ENCODE data around the gene NAALADL1. TPM values are rescaled to one million over a fixed set of nuclear protein-coding genes. Genes with fewer than 3 reads are reported as not detected.

Gene NAALADL1
- total and polyA plus RNA-seq, 2 experiments from 2014 or later = 0.13 TPM; not detected in 1

GRCh38 chr11:65059959-65060824, 1.8 kb upstream of the NAALADL1 start:
- Histone ChIP-seq H3K9me3 (ENCODE audit: low read depth) (no peaks in the 10 kb centered on the region), H3K27ac (no peak overlapping the region), H3K4me2 (no peak overlapping the region), H3K36me3 (replicated peaks; ENCODE audit: insufficient read depth, low read depth) (no peaks in the 10 kb centered on the region), H3K79me2 (no peaks in the 10 kb centered on the region), H3K9me2 (replicated peaks; ENCODE audit: insufficient read depth) (no peaks in the 10 kb centered on the region), H3K4me3 (no peak overlapping the region), H3K27me3 (no peaks in the 10 kb centered on the region), H3K4me1 (ENCODE audit: insufficient read depth) (no peaks in the 10 kb centered on the region), H2AFZ (no peak overlapping the region), H4K20me1 (ENCODE audit: insufficient read depth, poor library complexity, severe bottlenecking) (no peaks in the 10 kb centered on the region)
- WGBS (ENCODE audit: low lambda C conversion rate, missing lambda C conversion rate) = 77% methylated on average over 10 of the region's 10 CpGs
- TF ChIP-seq EZH2 (IDR thresholded peaks at IDR 0.05; ENCODE audit: borderline replicate concordance) (no peak), EZH2phosphoT487 (IDR thresholded peaks at IDR 0.05; ENCODE audit: low read depth, severe bottlenecking, unreplicated experiment) (no peak)
- TF ChIP-seq, protein P1, sequence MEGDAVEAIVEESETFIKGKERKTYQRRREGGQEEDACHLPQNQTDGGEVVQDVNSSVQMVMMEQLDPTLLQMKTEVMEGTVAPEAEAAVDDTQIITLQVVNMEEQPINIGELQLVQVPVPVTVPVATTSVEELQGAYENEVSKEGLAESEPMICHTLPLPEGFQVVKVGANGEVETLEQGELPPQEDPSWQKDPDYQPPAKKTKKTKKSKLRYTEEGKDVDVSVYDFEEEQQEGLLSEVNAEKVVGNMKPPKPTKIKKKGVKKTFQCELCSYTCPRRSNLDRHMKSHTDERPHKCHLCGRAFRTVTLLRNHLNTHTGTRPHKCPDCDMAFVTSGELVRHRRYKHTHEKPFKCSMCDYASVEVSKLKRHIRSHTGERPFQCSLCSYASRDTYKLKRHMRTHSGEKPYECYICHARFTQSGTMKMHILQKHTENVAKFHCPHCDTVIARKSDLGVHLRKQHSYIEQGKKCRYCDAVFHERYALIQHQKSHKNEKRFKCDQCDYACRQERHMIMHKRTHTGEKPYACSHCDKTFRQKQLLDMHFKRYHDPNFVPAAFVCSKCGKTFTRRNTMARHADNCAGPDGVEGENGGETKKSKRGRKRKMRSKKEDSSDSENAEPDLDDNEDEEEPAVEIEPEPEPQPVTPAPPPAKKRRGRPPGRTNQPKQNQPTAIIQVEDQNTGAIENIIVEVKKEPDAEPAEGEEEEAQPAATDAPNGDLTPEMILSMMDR (IDR thresholded peaks at IDR 0.05; ENCODE audit: poor library complexity) = no peak
- no peak for DNase-seq (ENCODE audit: low spot score)

- Histone ChIP-seq H3K4me3 (no peak overlapping the region), H3K36me3 (replicated peaks; ENCODE audit: insufficient read depth, low read depth) (no peaks in the 10 kb centered on the region), H3K79me2 (no peaks in the 10 kb centered on the region), H3K9me2 (replicated peaks; ENCODE audit: insufficient read depth) (no peaks in the 10 kb centered on the region), H4K20me1 (ENCODE audit: insufficient read depth, poor library complexity, severe bottlenecking) (no peaks in the 10 kb centered on the region), H3K27me3 (no peaks in the 10 kb centered on the region), H3K4me2 (no peak overlapping the region), H2AFZ (no peak overlapping the region), H3K27ac (no peak overlapping the region), H3K9me3 (ENCODE audit: low read depth) (no peaks in the 10 kb centered on the region), H3K4me1 (ENCODE audit: insufficient read depth) (no peaks in the 10 kb centered on the region)
- 62% methylated on average over 3 of the region's 3 CpGs for WGBS (ENCODE audit: low lambda C conversion rate, missing lambda C conversion rate)
- TF ChIP-seq EZH2 (IDR thresholded peaks at IDR 0.05; ENCODE audit: borderline replicate concordance) = no peak
- TF ChIP-seq EZH2phosphoT487 (IDR thresholded peaks at IDR 0.05; ENCODE audit: low read depth, severe bottlenecking, unreplicated experiment) = no peak
- no peak for DNase-seq (ENCODE audit: low spot score)
Measured at GRCh38 chr11:65059523-65059922, 1.2 kb upstream of the NAALADL1 start.

DNA sequence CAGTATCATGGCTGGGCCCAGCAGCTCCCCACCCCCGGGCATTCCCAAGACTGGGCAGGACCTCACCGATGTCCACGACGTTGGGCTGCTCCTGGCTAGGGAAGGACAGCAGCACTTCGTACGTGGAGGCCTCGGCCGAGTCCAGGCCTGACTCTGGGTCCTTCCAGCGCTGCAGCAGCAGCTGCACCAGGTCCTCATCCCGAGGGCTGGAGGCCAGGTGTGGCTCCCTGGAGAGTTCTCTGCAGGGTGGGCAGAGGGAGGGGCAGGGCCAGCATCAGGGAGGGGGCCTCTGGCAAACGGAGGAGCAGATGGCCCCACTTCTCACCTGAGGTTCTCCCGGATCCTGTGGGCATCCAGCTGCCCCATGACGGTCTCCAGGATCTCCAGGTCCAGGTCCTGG, 341 bp downstream of the NAALADL1 start:
- H3K27ac ChIP-seq = no peak overlapping the region
- no peaks in the 10 kb centered on the region for H3K4me1 ChIP-seq (ENCODE audit: insufficient read depth)
- no peaks in the 10 kb centered on the region for H3K36me3 ChIP-seq (replicated peaks; ENCODE audit: insufficient read depth, low read depth)
- no peak overlapping the region for H2AFZ ChIP-seq
- no peaks in the 10 kb centered on the region for H3K27me3 ChIP-seq
- TF ChIP-seq, protein P1 (IDR thresholded peaks at IDR 0.05; ENCODE audit: poor library complexity) = no peak
- TF ChIP-seq EZH2 (IDR thresholded peaks at IDR 0.05; ENCODE audit: borderline replicate concordance) (no peak), EZH2phosphoT487 (IDR thresholded peaks at IDR 0.05; ENCODE audit: low read depth, severe bottlenecking, unreplicated experiment) (no peak)
- DNase-seq (ENCODE audit: low spot score) = no peak
- H3K4me3 ChIP-seq = no peak overlapping the region
- no peaks in the 10 kb centered on the region for H4K20me1 ChIP-seq (ENCODE audit: insufficient read depth, poor library complexity, severe bottlenecking)
- no peak overlapping the region for H3K4me2 ChIP-seq
- no peaks in the 10 kb centered on the region for H3K79me2 ChIP-seq
- 77% methylated on average over 12 of the region's 13 CpGs for WGBS (ENCODE audit: low lambda C conversion rate, missing lambda C conversion rate)
- no peaks in the 10 kb centered on the region for H3K9me3 ChIP-seq (ENCODE audit: low read depth)
- H3K9me2 ChIP-seq (replicated peaks; ENCODE audit: insufficient read depth) = no peaks in the 10 kb centered on the region

- Histone ChIP-seq H3K4me2 (no peak overlapping the region), H3K27ac (no peak overlapping the region), H3K79me2 (no peaks in the 10 kb centered on the region), H3K36me3 (replicated peaks; ENCODE audit: insufficient read depth, low read depth) (no peaks in the 10 kb centered on the region), H2AFZ (no peak overlapping the region), H3K4me3 (no peak overlapping the region), H3K9me2 (replicated peaks; ENCODE audit: insufficient read depth) (no peaks in the 10 kb centered on the region), H3K9me3 (ENCODE audit: low read depth) (no peaks in the 10 kb centered on the region), H3K4me1 (ENCODE audit: insufficient read depth) (no peaks in the 10 kb centered on the region), H3K27me3 (no peaks in the 10 kb centered on the region), H4K20me1 (ENCODE audit: insufficient read depth, poor library complexity, severe bottlenecking) (no peaks in the 10 kb centered on the region)
- 94% methylated on average over 7 of the region's 7 CpGs for WGBS (ENCODE audit: low lambda C conversion rate, missing lambda C conversion rate)
- DNase-seq (ENCODE audit: low spot score) = no peak
- TF ChIP-seq EZH2phosphoT487 (IDR thresholded peaks at IDR 0.05; ENCODE audit: low read depth, severe bottlenecking, unreplicated experiment) (no peak), EZH2 (IDR thresholded peaks at IDR 0.05; ENCODE audit: borderline replicate concordance) (no peak)
- TF ChIP-seq, protein P1 (IDR thresholded peaks at IDR 0.05; ENCODE audit: poor library complexity) = no peak
Measured at GRCh38 chr11:65057526-65057925, 827 bp downstream of the NAALADL1 start.

All from hepatocyte (in vitro differentiated cells).